Right lobe of liver (tissue), 6 donors: ENCODE measurements around the gene PARP8. TPM values are rescaled to one million over a fixed set of nuclear protein-coding genes. Genes with fewer than 3 reads are reported as not detected.

ENCODE experiments used
- ATAC-seq, 4 donors: fragments of 200-7000 bp; cut with Tn5 transposase; one replicate each; pipeline ENCODE4 v1.9.1; 2020; ENCODE audit warnings: mild to moderate bottlenecking in 4 of 4, moderate library complexity in 4 of 4
- DNase-seq, 3 donors: peaks; one replicate each; pipeline ENCODE4 v3.0.0-alpha.2; 2020
- H3K27ac ChIP-seq, 3 donors: fragments of 200-600 bp; one replicate each; pipeline ENCODE4 v1.8.0; 2022
- H3K27me3 ChIP-seq, 2 donors: fragments of 200-600 bp; one replicate each; pipeline ENCODE4 v1.8.0; 2022
- H3K36me3 ChIP-seq, 4 donors: fragments of 200-600 bp; sonication (generic) in 1 of 4; one replicate each; pipeline versions ENCODE4 v1.5.1 to v1.8.0; 2017 to 2022; ENCODE audit warnings: control low read depth in 1 of 4
- H3K4me1 ChIP-seq, 4 donors: fragments of 200-600 bp; sonication (generic) in 1 of 4; one replicate each; pipeline versions ENCODE4 v1.5.1 to v1.8.0; 2017 to 2022; ENCODE audit warnings: control low read depth in 1 of 4
- H3K4me3 ChIP-seq, 3 donors: fragments of 200-600 bp; one replicate each; pipeline ENCODE4 v1.8.0; 2022
- H3K9me3 ChIP-seq, 4 donors: fragments of 200-600 bp; sonication (generic) in 1 of 4; one replicate each; pipeline versions ENCODE4 v1.5.1 to v1.8.0; 2017 to 2022; ENCODE audit warnings: control low read depth in 1 of 4
- POLR2A ChIP-seq: fragments of 450-650 bp; IDR thresholded peaks from one replicate; pipeline ENCODE4 v1.6.1; 2017; ENCODE audit warnings: antibody characterized with exemption, mild to moderate bottlenecking
- WGBS: methylation state at CpG from one replicate; pipeline ENCODE4 v1.1.6; 2018; ENCODE audit warnings: low coverage, low lambda C conversion rate; ENCODE audit not compliant: insufficient coverage; ENCODE audit errors: missing lambda C conversion rate; 5-methylcytosine and 5-hydroxymethylcytosine counted together
- intact Hi-C, 2 donors: fragments of 100-400 bp; cut with DNase I; formaldehyde crosslinking; loops; one replicate each; pipeline versions ENCODE4 v1.11.2 to v1.14.1; 2022
- total RNA-seq, 6 experiments: library from RNA; depleted of rRNA in 2 of 6; stranded (reverse); fragments of >200 nt in 2 of 6; fragmentation: NEBNext Ultra II Directional in 3 of 6; extraction: Animal tissue kit (Norgen Biotek cat#: 25700) in 3 of 6; gene quantifications; one replicate each; pipeline versions ENCODE4 v1.1.0 to v1.2.4, GENCODE V29; 2016 to 2023
- TF ChIP-seq, protein P1 (sequence below), 4 donors: fragments of 200-600 bp in 3 of 4; fragments of 450-650 bp in 1 of 4; IDR thresholded peaks; one replicate each; pipeline versions ENCODE4 v1.5.1 to v1.8.0; 2016 to 2022; ENCODE audit warnings: antibody characterized with exemption in 4 of 4, mild to moderate bottlenecking in 2 of 4
- donor health status: DM: no; HTN: yes; CAD: no.
- donor health status: DM: no; HTN: no; CAD: no.
- donor health status: DM: no; HTN: no; CAD: no.
- donor health status: DM: no; HTN: yes; CAD: no.
- donor health status: DM: no; HTN: yes; CAD: no.

The PARP8 gene
- total RNA-seq, 6 experiments from 2014 or later, result 4.9 to 14.1 (median 10.1) TPM

DNA sequence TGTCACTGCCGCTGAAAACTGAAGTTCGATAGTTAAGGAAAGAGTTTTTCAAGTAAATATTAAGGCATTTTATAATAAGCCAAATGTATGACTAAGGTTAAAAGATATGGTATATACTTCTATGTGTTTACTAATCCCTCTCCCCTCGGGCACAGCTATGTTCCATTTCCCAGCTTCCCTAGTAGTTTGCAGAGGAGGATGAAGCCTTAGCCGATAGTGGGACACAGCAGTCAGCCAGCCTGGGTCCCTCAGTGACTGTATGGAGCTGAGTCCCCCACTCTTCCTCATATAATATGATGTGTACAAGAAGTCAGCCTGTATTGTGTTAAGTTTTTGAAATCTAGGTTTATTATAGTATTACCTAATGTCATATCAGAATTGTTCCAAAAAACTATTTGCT lies 55.8 kb downstream of the PARP8 start:
- ATAC-seq (no peak), DNase-seq (no peak)
- intact Hi-C loops, result no loop called here

DNA sequence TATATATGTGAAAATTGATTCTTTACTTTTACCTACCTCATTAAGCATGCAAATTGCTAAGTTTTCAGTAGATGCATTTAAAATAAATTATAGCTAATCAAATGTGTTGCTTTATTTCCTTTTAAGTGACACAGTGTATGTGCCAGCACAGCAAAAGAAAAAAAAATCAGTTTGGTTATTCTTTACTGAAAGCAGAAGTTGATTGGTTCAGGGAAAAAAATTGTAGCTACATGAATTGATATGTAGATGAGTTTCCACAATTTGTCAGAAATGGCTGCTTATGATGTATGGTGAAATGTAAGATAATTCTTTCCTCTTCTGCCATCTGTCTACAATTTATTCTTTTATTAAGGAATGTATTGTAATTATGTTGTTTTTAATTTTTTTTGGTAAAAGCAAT lies 57.8 kb downstream of the PARP8 start:
- no peaks in the 10 kb centered on the region for H3K27me3 ChIP-seq
- H3K4me1 ChIP-seq, result no peaks in the 10 kb centered on the region
- no peak for ATAC-seq

More for the DNA sequence above, 55.8 kb downstream of the PARP8 start:
- Histone ChIP-seq H3K27ac (no peak overlapping the region), H3K4me1 (peaks cover 0 to 11% (median 0%) of the 10 kb centered on the region in 4 donors), H3K9me3 (no peaks in the 10 kb centered on the region), H3K4me3 (no peak overlapping the region), H3K36me3 (no peaks in the 10 kb centered on the region), H3K27me3 (no peaks in the 10 kb centered on the region)
- no peak for TF ChIP-seq POLR2A
- TF ChIP-seq, protein P1, sequence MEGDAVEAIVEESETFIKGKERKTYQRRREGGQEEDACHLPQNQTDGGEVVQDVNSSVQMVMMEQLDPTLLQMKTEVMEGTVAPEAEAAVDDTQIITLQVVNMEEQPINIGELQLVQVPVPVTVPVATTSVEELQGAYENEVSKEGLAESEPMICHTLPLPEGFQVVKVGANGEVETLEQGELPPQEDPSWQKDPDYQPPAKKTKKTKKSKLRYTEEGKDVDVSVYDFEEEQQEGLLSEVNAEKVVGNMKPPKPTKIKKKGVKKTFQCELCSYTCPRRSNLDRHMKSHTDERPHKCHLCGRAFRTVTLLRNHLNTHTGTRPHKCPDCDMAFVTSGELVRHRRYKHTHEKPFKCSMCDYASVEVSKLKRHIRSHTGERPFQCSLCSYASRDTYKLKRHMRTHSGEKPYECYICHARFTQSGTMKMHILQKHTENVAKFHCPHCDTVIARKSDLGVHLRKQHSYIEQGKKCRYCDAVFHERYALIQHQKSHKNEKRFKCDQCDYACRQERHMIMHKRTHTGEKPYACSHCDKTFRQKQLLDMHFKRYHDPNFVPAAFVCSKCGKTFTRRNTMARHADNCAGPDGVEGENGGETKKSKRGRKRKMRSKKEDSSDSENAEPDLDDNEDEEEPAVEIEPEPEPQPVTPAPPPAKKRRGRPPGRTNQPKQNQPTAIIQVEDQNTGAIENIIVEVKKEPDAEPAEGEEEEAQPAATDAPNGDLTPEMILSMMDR (IDR thresholded peaks at IDR 0.05), result no peak
- 93% methylated on average over 4 of the region's 4 CpGs for WGBS

DNA sequence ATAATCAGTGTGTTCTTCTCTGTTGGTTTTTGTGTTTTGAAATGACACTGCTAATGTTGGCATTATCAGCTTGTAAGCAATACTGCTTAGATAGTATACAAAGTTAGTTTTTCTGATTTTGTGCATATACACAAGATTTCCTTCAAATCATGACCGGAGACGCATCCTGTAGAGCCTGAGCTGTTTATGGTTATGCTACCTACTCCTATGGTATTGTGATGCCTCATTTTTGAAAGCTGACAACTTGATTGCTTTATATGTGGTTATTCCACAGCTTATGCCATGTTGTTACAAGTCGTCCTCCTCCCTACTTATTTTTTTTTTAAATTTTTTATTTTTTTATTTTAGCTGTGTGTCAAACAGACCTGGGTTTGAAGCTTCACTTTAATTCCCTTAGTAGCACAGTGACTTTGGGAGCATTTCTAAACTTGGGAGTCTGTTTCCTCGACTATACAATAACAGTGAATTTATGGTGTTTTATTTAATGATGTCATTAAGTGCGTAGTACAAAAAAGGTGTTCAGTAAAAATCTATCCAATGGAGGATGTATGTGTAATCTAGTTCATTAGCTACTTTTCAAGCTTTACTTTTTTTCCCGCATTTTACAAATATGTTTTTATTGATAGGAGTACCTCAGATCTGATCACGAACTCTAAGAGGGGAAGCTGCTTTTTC lies 59.5 kb downstream of the PARP8 start:
- Histone ChIP-seq H3K36me3 (no peaks in the 10 kb centered on the region), H3K9me3 (no peaks in the 10 kb centered on the region), H3K4me1 (no peaks in the 10 kb centered on the region), H3K4me3 (no peak overlapping the region), H3K27ac (no peak overlapping the region), H3K27me3 (no peaks in the 10 kb centered on the region)
- DNase-seq, result no peak
- ATAC-seq, result no peak
- intact Hi-C loops, result no loop called here
- TF ChIP-seq POLR2A, result no peak
- TF ChIP-seq, protein P1 (IDR thresholded peaks at IDR 0.05), result no peak
- 88% methylated on average over 7 of the region's 7 CpGs for WGBS

More for the DNA sequence above, 57.8 kb downstream of the PARP8 start:
- DNase-seq, result no peak
- Histone ChIP-seq H3K36me3 (no peaks in the 10 kb centered on the region), H3K4me3 (no peak overlapping the region), H3K27ac (no peak overlapping the region), H3K9me3 (no peaks in the 10 kb centered on the region)
- intact Hi-C loops, result no loop called here
- no peak for TF ChIP-seq POLR2A
- TF ChIP-seq, protein P1 (IDR thresholded peaks at IDR 0.05), result no peak

DNA sequence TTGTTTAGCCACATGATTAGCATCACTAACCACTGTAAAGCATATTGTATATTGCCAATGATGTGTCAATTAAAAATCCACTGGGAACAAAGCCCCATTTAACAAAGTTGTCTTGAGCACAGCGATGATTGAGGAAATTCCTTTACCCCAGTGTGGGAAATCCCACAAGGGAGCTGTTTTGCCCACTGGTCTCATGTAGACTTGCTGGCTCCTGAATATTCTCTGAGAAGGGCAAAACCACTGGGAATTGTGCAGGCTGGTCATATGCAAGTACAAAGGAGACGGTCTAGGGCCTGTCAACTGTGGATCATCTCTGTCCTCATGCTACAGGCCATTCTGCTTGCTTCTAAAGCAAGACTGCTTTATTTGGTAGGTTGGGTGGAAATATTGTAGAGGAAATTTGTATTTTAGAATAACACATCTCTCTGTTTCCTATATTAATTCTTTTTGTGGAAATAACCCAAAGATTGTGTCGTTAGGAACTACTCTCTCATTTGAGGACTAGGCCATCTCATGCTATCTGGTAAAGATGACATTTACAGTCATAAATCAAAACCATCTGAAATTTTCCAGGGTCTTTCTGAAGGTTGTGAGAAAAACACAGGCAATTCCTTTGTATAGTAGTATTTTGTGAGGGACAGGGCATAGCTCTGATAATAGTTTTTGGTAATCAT lies 60.2 kb downstream of the PARP8 start:
- no peaks in the 10 kb centered on the region for H3K9me3 ChIP-seq
- intact Hi-C loops, result no loop called here
- 87% methylated on average over 2 of the region's 3 CpGs for WGBS
- no peak overlapping the region for H3K4me3 ChIP-seq
- H3K4me1 ChIP-seq, result no peaks in the 10 kb centered on the region
- ATAC-seq (no peak), DNase-seq (no peak)
- H3K27me3 ChIP-seq, result no peaks in the 10 kb centered on the region
- H3K36me3 ChIP-seq, result no peaks in the 10 kb centered on the region
- TF ChIP-seq, protein P1 (IDR thresholded peaks at IDR 0.05), result no peak
- TF ChIP-seq POLR2A, result no peak
- H3K27ac ChIP-seq, result no peak overlapping the region
